PC-9 (cell line): ENCODE results near the gene SLX4IP. TPM values are rescaled to one million over a fixed set of nuclear protein-coding genes. Genes with fewer than 3 reads are reported as not detected.

ENCODE experiments used
- BruUV-seq: library from RNA; stranded (reverse); fragments of 400-500 nt; replicated peaks from 2 replicates; lab custom pipeline; 2021; lab: Mats Ljungman, UMichigan
- CTCF ChIA-PET: fragments of 300-600 bp; sonication (Branson Sonifier 250); formaldehyde crosslinking; loops from one replicate; lab custom pipeline; 2022; ENCODE audit warnings: antibody characterized with exemption; lab: Charles Lee
- POLR2A ChIA-PET: fragments of 300-600 bp; sonication (Branson Sonifier 250); formaldehyde crosslinking; loops from one replicate; lab custom pipeline; 2022; ENCODE audit warnings: antibody characterized with exemption; ENCODE audit not compliant: unreplicated experiment; lab: Charles Lee
- DNase-seq, 2 experiments: peaks; one replicate each; pipeline versions ENCODE4 v3.0.0 to v3.0.0-alpha.2; 2015 to 2022; ENCODE audit warnings: mixed read lengths in 1 of 2
- H2AFZ ChIP-seq: fragments of 200-600 bp; sonication (generic); 2 replicates; pipeline ENCODE4 v1.8.1; 2017; ENCODE audit warnings: antibody characterized with exemption
- H3F3A ChIP-seq: fragments of 200-600 bp; sonication (generic); 2 replicates; pipeline ENCODE4 v1.8.1; 2017; ENCODE audit warnings: antibody characterized with exemption, mild to moderate bottlenecking, low read depth; ENCODE audit not compliant: insufficient read depth
- H3K27ac ChIP-seq: fragments of 200-600 bp; sonication (generic); 2 replicates; pipeline ENCODE4 v1.6.1; 2016; ENCODE audit warnings: mixed run types
- H3K27me3 ChIP-seq: fragments of 200-600 bp; sonication (generic); 2 replicates; pipeline ENCODE4 v1.6.1; 2016; ENCODE audit warnings: low read depth, mixed run types; ENCODE audit not compliant: insufficient read depth
- H3K36me3 ChIP-seq: fragments of 200-600 bp; sonication (generic); 2 replicates; pipeline ENCODE4 v1.6.1; 2016; ENCODE audit warnings: low read depth, mixed run types
- H3K4me1 ChIP-seq: fragments of 200-600 bp; sonication (generic); replicated peaks from 2 replicates; pipeline ENCODE4 v1.6.1; 2016; ENCODE audit warnings: mixed run types; ENCODE audit not compliant: insufficient read depth
- H3K4me2 ChIP-seq: fragments of 200-600 bp; sonication (generic); 2 replicates; pipeline ENCODE4 v1.6.1; 2017; ENCODE audit warnings: mixed run types
- H3K4me3 ChIP-seq: fragments of 200-600 bp; sonication (generic); 2 replicates; pipeline ENCODE4 v1.6.1; 2016; ENCODE audit warnings: mixed run types
- H3K79me2 ChIP-seq: fragments of 200-600 bp; sonication (generic); 2 replicates; pipeline ENCODE4 v1.6.1; 2017; ENCODE audit warnings: low read depth, mixed run types
- H3K9me2 ChIP-seq: fragments of 200-600 bp; sonication (generic); 2 replicates; pipeline ENCODE4 v1.8.1; 2017; ENCODE audit warnings: mild to moderate bottlenecking; ENCODE audit not compliant: insufficient read depth
- H3K9me3 ChIP-seq: fragments of 200-600 bp; sonication (generic); 2 replicates; pipeline ENCODE4 v1.8.1; 2016; ENCODE audit warnings: low read depth; ENCODE audit not compliant: insufficient read depth
- H4K20me1 ChIP-seq: fragments of 200-600 bp; sonication (generic); 2 replicates; pipeline ENCODE4 v1.8.1; 2017; ENCODE audit not compliant: insufficient read depth
- EZH2 ChIP-seq: fragments of 200-600 bp; sonication (generic); IDR thresholded peaks from 2 replicates; pipeline ENCODE4 v1.8.0; 2017; ENCODE audit warnings: antibody characterized with exemption, low read depth
- intact Hi-C: fragments of 100-400 bp; cut with micrococcal nuclease; formaldehyde crosslinking; loops from one replicate; pipeline ENCODE4 v1.10.0; 2022; ENCODE audit not compliant: unreplicated experiment
- total RNA-seq: library from RNA; stranded (reverse); gene quantifications from 2 replicates; pipeline ENCODE4 v1.2.3, GENCODE V29; 2021
- TF ChIP-seq, protein P1 (sequence below): fragments of 200-600 bp; sonication (generic); conservative IDR thresholded peaks from 2 replicates; pipeline ENCODE4 v1.6.1; 2017; ENCODE audit warnings: mixed run types, antibody characterized with exemption, mild to moderate bottlenecking, moderate library complexity

SLX4IP gene
- total RNA-seq, 1 experiment from 2014 or later = 13.4 TPM

DNA sequence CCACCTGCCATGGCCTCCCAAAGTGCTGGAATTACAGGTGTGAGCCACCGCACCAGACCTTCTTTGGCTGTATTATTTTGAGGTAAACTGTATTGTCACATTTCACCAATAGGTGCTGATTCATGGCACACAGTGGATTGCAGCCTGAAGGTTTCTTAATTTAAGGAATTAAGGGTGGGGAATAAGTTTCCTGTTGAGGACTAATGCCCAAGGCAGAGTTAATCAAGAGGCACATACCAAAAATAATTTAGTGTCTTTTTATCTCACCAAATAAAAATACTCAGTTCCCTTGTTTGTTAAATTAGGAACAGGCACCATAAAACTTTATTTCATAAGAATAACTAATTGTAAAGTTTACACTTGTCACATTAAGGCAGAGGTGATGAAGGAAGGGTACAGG, 103.7 kb downstream of the SLX4IP start:
- DNase-seq = peak in 1 of 2 experiments; percentile 58
- POLR2A ChIA-PET = no interaction called here
- H3K4me2 ChIP-seq = no peak overlapping the region
- H3K4me3 ChIP-seq = no peak overlapping the region
- H3K4me1 ChIP-seq = peaks cover 60% of the 10 kb centered on the region
- H4K20me1 ChIP-seq = no peaks in the 10 kb centered on the region
- CTCF ChIA-PET = no interaction called here
- BruUV-seq = no TSS peak
- H3K27ac ChIP-seq = peak overlapping the region; percentile 87
- peaks cover 9% of the 10 kb centered on the region; the same call in 1 of the 2 replicates for H3K79me2 ChIP-seq
- TF ChIP-seq, protein P1, sequence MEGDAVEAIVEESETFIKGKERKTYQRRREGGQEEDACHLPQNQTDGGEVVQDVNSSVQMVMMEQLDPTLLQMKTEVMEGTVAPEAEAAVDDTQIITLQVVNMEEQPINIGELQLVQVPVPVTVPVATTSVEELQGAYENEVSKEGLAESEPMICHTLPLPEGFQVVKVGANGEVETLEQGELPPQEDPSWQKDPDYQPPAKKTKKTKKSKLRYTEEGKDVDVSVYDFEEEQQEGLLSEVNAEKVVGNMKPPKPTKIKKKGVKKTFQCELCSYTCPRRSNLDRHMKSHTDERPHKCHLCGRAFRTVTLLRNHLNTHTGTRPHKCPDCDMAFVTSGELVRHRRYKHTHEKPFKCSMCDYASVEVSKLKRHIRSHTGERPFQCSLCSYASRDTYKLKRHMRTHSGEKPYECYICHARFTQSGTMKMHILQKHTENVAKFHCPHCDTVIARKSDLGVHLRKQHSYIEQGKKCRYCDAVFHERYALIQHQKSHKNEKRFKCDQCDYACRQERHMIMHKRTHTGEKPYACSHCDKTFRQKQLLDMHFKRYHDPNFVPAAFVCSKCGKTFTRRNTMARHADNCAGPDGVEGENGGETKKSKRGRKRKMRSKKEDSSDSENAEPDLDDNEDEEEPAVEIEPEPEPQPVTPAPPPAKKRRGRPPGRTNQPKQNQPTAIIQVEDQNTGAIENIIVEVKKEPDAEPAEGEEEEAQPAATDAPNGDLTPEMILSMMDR = no peak
- no peak for TF ChIP-seq EZH2
- no peaks in the 10 kb centered on the region for H3K27me3 ChIP-seq
- no peak overlapping the region for H2AFZ ChIP-seq
- H3F3A ChIP-seq = peaks cover 38% of the 10 kb centered on the region
- H3K9me3 ChIP-seq = no peaks in the 10 kb centered on the region
- no peaks in the 10 kb centered on the region for H3K9me2 ChIP-seq
- H3K36me3 ChIP-seq = no peaks in the 10 kb centered on the region
- intact Hi-C loops = loop anchor here (5.0 to 10.0 kb wide), 3 partner anchors 221 to 561 kb away; no protein-coding TSS in a partner anchor

DNA sequence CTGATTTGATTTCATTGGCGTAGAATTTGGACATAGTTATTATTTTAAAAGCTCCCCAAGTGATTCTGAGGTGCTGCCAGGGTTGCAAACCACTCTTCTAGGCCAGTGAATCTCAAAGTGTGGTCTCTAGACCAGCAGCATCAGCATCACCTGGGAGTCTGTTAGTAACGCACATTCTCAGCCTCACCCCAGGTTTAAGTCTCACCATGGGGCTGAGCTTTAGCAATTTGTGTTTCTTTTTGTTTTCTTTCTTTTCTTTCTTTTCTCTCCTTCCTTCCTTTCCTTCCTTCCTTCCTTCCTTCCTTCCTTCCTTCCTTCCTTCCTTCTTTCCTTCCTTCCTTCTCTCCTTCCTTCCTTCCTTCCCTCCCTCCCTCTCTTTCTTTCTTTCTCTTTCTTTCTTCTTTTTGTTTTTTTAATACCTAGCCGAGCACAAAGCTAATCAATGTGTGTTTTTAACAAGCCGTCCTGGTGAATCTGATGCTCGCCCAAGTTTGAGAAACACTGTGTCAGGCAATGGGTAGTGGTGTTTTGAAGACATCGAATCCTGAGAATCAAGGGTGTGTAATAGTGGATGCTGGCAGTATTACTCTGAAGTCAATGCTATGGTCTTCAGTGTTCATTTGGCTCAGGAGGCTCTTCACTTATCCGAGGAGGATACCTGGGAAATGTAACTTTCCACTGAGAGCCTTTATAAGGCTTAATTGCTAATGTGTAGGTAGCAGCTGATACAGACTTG, 104.9 kb downstream of the SLX4IP start:
- TF ChIP-seq, protein P1 = no peak
- TF ChIP-seq EZH2 = no peak
- Histone ChIP-seq H2AFZ (0 out of 2 replicates have a peak overlapping the region, but pooled peaks have one; percentile 33), H3K9me2 (no peaks in the 10 kb centered on the region), H3K4me1 (peaks cover 60% of the 10 kb centered on the region), H3K9me3 (no peaks in the 10 kb centered on the region), H3K36me3 (no peaks in the 10 kb centered on the region), H3K27ac (peak overlapping the region; percentile 87), H3K4me3 (peak overlapping the region; percentile 2; the same call in 1 of the 2 replicates), H3K27me3 (no peaks in the 10 kb centered on the region), H3K4me2 (peak overlapping the region; percentile 72), H4K20me1 (no peaks in the 10 kb centered on the region), H3F3A (peaks cover 38% of the 10 kb centered on the region), H3K79me2 (peaks cover 9% of the 10 kb centered on the region; the same call in 1 of the 2 replicates)
- DNase-seq = no peak
- no TSS peak for BruUV-seq
- ChIA-PET CTCF (interaction anchor here (0.6 kb wide), 2 partner anchors 81 to 478 kb away, joined by 3 to 6 read pairs; no protein-coding TSS in a partner anchor), POLR2A (no interaction called here)
- intact Hi-C loops = loop anchor here (5.0 to 10.0 kb wide), 3 partner anchors 223 to 563 kb away; no protein-coding TSS in a partner anchor

DNA sequence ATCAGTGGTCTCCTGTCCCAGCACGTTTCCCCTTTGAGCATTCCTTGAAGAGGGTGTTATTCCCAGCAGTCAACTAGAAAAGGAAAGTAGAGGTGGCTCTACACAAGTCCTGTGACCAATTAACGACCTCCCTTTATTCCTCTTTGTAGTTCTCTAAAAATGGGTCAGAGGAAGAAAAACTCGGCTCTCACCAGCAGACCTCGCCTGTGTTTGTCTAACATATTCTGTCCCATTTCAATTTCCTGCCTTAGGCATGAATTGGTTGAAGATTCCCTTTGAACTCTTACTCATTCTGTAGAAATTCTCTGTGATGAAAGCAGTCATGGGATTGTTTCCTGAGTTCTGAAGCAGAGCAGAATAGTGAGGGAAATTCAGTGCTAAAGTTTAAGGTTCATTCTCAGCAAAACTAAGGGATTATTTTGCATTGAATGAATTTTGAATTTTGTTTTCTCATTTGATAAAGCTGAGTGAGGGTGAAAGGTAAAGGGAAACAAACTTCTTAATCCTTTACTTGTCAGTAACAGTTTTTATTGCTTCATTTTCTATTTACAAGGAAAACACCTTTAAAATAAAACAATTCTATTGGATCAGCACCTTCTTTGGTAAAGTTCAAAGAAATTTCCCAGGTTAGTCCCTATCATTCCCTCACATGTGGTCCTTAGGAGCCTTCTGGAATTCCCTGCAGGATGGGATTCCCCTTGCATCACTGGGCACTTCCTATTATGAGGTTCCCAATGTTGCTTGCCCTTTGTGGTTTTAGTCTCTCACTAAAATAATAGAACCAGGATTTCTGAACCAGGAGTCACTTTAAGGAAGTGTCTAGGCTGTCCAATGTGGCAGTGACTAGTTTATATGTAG, 105.8 kb downstream of the SLX4IP start:
- Histone ChIP-seq H3K36me3 (no peaks in the 10 kb centered on the region), H3K4me1 (peaks cover 60% of the 10 kb centered on the region), H3F3A (peaks cover 38% of the 10 kb centered on the region), H2AFZ (0 out of 2 replicates have a peak overlapping the region, but pooled peaks have one; percentile 33), H3K27ac (peak overlapping the region; percentile 87), H3K9me2 (no peaks in the 10 kb centered on the region), H3K4me2 (peak overlapping the region; percentile 72), H3K9me3 (no peaks in the 10 kb centered on the region), H3K4me3 (peak overlapping the region; percentile 2; the same call in 1 of the 2 replicates), H4K20me1 (no peaks in the 10 kb centered on the region), H3K79me2 (peaks cover 9% of the 10 kb centered on the region; the same call in 1 of the 2 replicates), H3K27me3 (no peaks in the 10 kb centered on the region)
- TF ChIP-seq, protein P1 = no peak
- TF ChIP-seq EZH2 = no peak
- CTCF ChIA-PET = interaction anchor here (0.9 kb wide), 1 partner anchor 11 kb away, joined by 4 read pairs; no protein-coding TSS in a partner anchor
- BruUV-seq = no TSS peak
- intact Hi-C loops = no loop called here
- POLR2A ChIA-PET = no interaction called here
- DNase-seq = peak in 1 of 2 experiments; percentile 88
